Measurements from ENCODE around the gene KLHDC10.
"Not testable (repeated sequence)": the region's sequence is repeated elsewhere in the genome, so short reads cannot be mapped to it uniquely, and the experiment has no call there.

KLHDC10 gene

GRCh38 chr7:130113887-130114286 is 43.6 kb downstream of the KLHDC10 start:
- TF ChIP-seq POLR2A (IDR thresholded peaks at IDR 0.05; ENCODE audit: low read depth, low read length) (no peak), TAF1 (IDR thresholded peaks at IDR 0.05; ENCODE audit: low read depth, low read length) (no peak), POLR2AphosphoS5 (IDR thresholded peaks at IDR 0.05; ENCODE audit: low read depth, low read length) (no peak), SPI1 (IDR thresholded peaks at IDR 0.05; ENCODE audit: low read depth, low read length) (no peak), POU2F2 (IDR thresholded peaks at IDR 0.05; ENCODE audit: low read depth, low read length) (no peak)
- DNase-seq (ENCODE audit: insufficient read length, low spot score) (no peak), FAIRE-seq (no peak)

GRCh38 chr7:130114374-130114773 is 44.0 kb downstream of the KLHDC10 start:
- DNase-seq (ENCODE audit: insufficient read length, low spot score), result no peak
- no peak for TF ChIP-seq POU2F2 (IDR thresholded peaks at IDR 0.05; ENCODE audit: low read depth, low read length)
- peak; percentile 92 for TF ChIP-seq SPI1 (IDR thresholded peaks at IDR 0.05; ENCODE audit: low read depth, low read length)
- no peak for TF ChIP-seq PAX5 (IDR thresholded peaks at IDR 0.05; ENCODE audit: insufficient read depth, low read length, severe bottlenecking)
- no peak for FAIRE-seq

DNA sequence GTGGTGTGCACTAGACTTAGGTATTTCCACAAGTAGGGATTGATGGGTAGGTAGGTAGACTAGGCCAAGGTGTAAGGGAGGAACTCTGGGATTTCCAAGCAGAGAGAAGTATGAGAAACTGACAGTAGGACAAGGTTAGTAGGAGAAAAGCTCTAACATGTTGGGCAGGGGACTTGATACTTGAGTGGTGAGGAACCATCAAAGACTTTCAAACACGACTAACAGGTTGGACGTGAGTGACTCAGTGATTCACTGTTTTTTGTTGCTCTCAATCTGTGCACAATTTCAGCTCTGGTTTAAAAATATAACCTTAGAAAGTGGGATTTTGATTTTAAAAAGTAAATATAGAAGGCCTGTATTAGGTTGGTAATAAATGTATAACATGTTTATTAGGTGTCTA is 44.4 kb downstream of the KLHDC10 start:
- no peak for DNase-seq (ENCODE audit: insufficient read length, low spot score)
- FAIRE-seq, result peak; percentile 13
- TF ChIP-seq TAF1 (IDR thresholded peaks at IDR 0.05; ENCODE audit: low read depth, low read length), result no peak
- no peak for TF ChIP-seq PAX5 (IDR thresholded peaks at IDR 0.05; ENCODE audit: insufficient read depth, low read length, severe bottlenecking)
- TF ChIP-seq POLR2A (IDR thresholded peaks at IDR 0.05; ENCODE audit: low read depth, low read length), result no peak
- TF ChIP-seq POLR2AphosphoS5 (IDR thresholded peaks at IDR 0.05; ENCODE audit: low read depth, low read length), result no peak
- no peak for TF ChIP-seq POU2F2 (IDR thresholded peaks at IDR 0.05; ENCODE audit: low read depth, low read length)

GRCh38 chr7:130118294-130118693 is 48.0 kb downstream of the KLHDC10 start:
- TF ChIP-seq TAF1 (IDR thresholded peaks at IDR 0.05; ENCODE audit: low read depth, low read length), result no peak
- no peak for TF ChIP-seq PAX5 (IDR thresholded peaks at IDR 0.05; ENCODE audit: insufficient read depth, low read length, severe bottlenecking)
- no peak for TF ChIP-seq SPI1 (IDR thresholded peaks at IDR 0.05; ENCODE audit: low read depth, low read length)
- TF ChIP-seq POU2F2 (IDR thresholded peaks at IDR 0.05; ENCODE audit: low read depth, low read length), result no peak
- no peak for TF ChIP-seq POLR2A (IDR thresholded peaks at IDR 0.05; ENCODE audit: low read depth, low read length)
- TF ChIP-seq POLR2AphosphoS5 (IDR thresholded peaks at IDR 0.05; ENCODE audit: low read depth, low read length), result no peak
- FAIRE-seq, result no peak
- DNase-seq (ENCODE audit: insufficient read length, low spot score), result no peak

GRCh38 chr7:130118801-130119200 is 48.5 kb downstream of the KLHDC10 start:
- no peak for DNase-seq (ENCODE audit: insufficient read length, low spot score)
- TF ChIP-seq POLR2AphosphoS5 (IDR thresholded peaks at IDR 0.05; ENCODE audit: low read depth, low read length) (no peak), PAX5 (IDR thresholded peaks at IDR 0.05; ENCODE audit: insufficient read depth, low read length, severe bottlenecking) (no peak), TAF1 (IDR thresholded peaks at IDR 0.05; ENCODE audit: low read depth, low read length) (no peak), POU2F2 (IDR thresholded peaks at IDR 0.05; ENCODE audit: low read depth, low read length) (no peak), POLR2A (IDR thresholded peaks at IDR 0.05; ENCODE audit: low read depth, low read length) (no peak), SPI1 (IDR thresholded peaks at IDR 0.05; ENCODE audit: low read depth, low read length) (no peak)

GRCh38 chr7:130123501-130123900 is 53.2 kb downstream of the KLHDC10 start:
- no peak for FAIRE-seq
- DNase-seq (ENCODE audit: insufficient read length, low spot score), result no peak
- TF ChIP-seq PAX5 (IDR thresholded peaks at IDR 0.05; ENCODE audit: insufficient read depth, low read length, severe bottlenecking), result no peak
- no peak for TF ChIP-seq TAF1 (IDR thresholded peaks at IDR 0.05; ENCODE audit: low read depth, low read length)
- TF ChIP-seq SPI1 (IDR thresholded peaks at IDR 0.05; ENCODE audit: low read depth, low read length), result no peak
- no peak for TF ChIP-seq POLR2A (IDR thresholded peaks at IDR 0.05; ENCODE audit: low read depth, low read length)
- TF ChIP-seq POLR2AphosphoS5 (IDR thresholded peaks at IDR 0.05; ENCODE audit: low read depth, low read length), result no peak
- TF ChIP-seq POU2F2 (IDR thresholded peaks at IDR 0.05; ENCODE audit: low read depth, low read length), result no peak

More at GRCh38 chr7:130118801-130119200, 48.5 kb downstream of the KLHDC10 start:
- no peak for FAIRE-seq

DNA sequence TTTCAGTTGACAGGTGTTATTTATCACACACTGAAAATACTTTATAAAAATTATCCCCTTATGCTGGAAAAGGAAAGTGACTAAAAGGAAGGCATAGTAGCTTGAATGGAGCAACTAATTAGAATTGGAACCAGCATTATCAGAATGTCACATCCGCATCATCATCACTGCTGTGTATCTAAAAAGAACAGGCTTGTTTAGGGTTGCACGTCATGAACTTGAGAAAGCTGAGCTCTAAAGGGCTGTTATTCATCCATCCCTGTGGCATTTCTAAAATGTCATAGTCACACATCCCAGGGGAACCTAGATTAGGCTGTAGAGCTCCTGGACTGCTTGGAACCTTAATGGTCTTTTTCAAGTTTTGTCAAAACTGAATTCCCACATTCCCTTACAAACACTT is 54.4 kb downstream of the KLHDC10 start:
- TF ChIP-seq POU2F2 (IDR thresholded peaks at IDR 0.05; ENCODE audit: low read depth, low read length), result no peak
- TF ChIP-seq PAX5 (IDR thresholded peaks at IDR 0.05; ENCODE audit: insufficient read depth, low read length, severe bottlenecking), result no peak
- no peak for TF ChIP-seq SPI1 (IDR thresholded peaks at IDR 0.05; ENCODE audit: low read depth, low read length)
- TF ChIP-seq POLR2AphosphoS5 (IDR thresholded peaks at IDR 0.05; ENCODE audit: low read depth, low read length), result no peak
- no peak for TF ChIP-seq TAF1 (IDR thresholded peaks at IDR 0.05; ENCODE audit: low read depth, low read length)
- TF ChIP-seq POLR2A (IDR thresholded peaks at IDR 0.05; ENCODE audit: low read depth, low read length), result no peak
- no peak for FAIRE-seq
- DNase-seq (ENCODE audit: insufficient read length, low spot score), result no peak

GRCh38 chr7:130126840-130127239 is 56.5 kb downstream of the KLHDC10 start:
- FAIRE-seq; DNase-seq (ENCODE audit: insufficient read length, low spot score): not testable (repeated sequence)

DNA sequence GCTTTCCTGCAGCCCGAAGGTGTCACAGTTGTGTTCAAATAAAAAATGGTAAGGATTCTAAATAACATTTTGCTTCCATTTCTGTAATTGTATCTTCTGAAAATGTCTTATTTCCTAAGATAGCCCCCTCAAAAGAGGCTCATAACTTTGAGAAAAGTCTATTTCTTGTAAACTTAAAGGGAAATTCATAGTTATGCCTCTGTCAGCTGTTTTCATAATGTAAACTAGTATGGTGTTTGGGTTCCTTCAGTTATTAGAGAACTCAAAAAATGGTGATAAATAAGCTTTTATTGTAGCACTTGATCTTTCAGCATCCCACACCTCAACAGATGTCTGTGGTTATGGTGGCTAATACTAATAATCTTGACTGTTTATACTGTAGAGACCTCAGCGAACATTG is 57.1 kb downstream of the KLHDC10 start:
- TF ChIP-seq POLR2A (IDR thresholded peaks at IDR 0.05; ENCODE audit: low read depth, low read length) (no peak), SPI1 (IDR thresholded peaks at IDR 0.05; ENCODE audit: low read depth, low read length) (no peak), POLR2AphosphoS5 (IDR thresholded peaks at IDR 0.05; ENCODE audit: low read depth, low read length) (no peak), TAF1 (IDR thresholded peaks at IDR 0.05; ENCODE audit: low read depth, low read length) (no peak), PAX5 (IDR thresholded peaks at IDR 0.05; ENCODE audit: insufficient read depth, low read length, severe bottlenecking) (no peak), POU2F2 (IDR thresholded peaks at IDR 0.05; ENCODE audit: low read depth, low read length) (no peak)
- DNase-seq (ENCODE audit: insufficient read length, low spot score) (no peak), FAIRE-seq (no peak)

- TF ChIP-seq TAF1 (IDR thresholded peaks at IDR 0.05; ENCODE audit: low read depth, low read length), result no peak
- TF ChIP-seq SPI1 (IDR thresholded peaks at IDR 0.05; ENCODE audit: low read depth, low read length), result no peak
- TF ChIP-seq POLR2AphosphoS5 (IDR thresholded peaks at IDR 0.05; ENCODE audit: low read depth, low read length), result no peak
- no peak for TF ChIP-seq POU2F2 (IDR thresholded peaks at IDR 0.05; ENCODE audit: low read depth, low read length)
- TF ChIP-seq PAX5 (IDR thresholded peaks at IDR 0.05; ENCODE audit: insufficient read depth, low read length, severe bottlenecking), result no peak
- TF ChIP-seq POLR2A (IDR thresholded peaks at IDR 0.05; ENCODE audit: low read depth, low read length), result no peak
Observed at GRCh38 chr7:130127821-130128317, 57.5 kb downstream of the KLHDC10 start.

More at GRCh38 chr7:130127821-130128317, 57.5 kb downstream of the KLHDC10 start:
- no peak for DNase-seq (ENCODE audit: insufficient read length, low spot score)
- FAIRE-seq, result no peak

Data from GM12891 (cell line).